Measurements from ENCODE around the gene ADAMTS2.

GRCh38 chr5:179152941-179153340, 192.3 kb downstream of the ADAMTS2 start:
- TF ChIP-seq CTCF (IDR thresholded peaks at IDR 0.05; ENCODE audit: low read length): no peak
- TF ChIP-seq EZH2 (IDR thresholded peaks at IDR 0.05; ENCODE audit: borderline replicate concordance, low read length): no peak

Measured in OCI-LY1 (cell line).